ENCODE measurements around the gene BABAM2. TPM values are rescaled to one million over a fixed set of nuclear protein-coding genes. Genes with fewer than 3 reads are reported as not detected.
A peak's percentile ranks its signal among the peaks of the same experiment; 100 is the strongest.

The BABAM2 gene
- total and polyA plus RNA-seq, 2 experiments from 2014 or later: 28.8 to 43.6 TPM

DNA sequence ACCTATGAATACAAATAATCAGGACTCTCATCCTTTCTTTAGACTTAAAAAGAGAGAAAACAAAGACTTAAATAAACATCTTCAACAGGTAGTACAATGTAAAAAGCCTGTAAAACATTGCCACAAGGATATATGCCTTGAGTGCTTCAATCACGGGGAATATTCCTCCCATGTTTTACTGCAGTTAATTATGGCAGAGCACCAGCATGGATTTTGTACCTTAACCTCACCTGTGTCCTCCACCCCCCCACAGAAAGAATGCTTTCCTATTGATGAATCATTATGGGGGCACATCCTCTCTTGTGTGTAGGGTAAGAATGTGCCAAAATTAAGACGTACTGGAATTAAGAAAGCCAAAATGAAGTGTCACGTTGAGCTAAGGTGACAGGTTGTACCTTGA is 312.2 kb downstream of the BABAM2 start:
- Histone ChIP-seq H3K4me3 (no peak overlapping the region), H3K9me3 (ENCODE audit: low read depth) (no peaks in the 10 kb centered on the region)
- WGBS (ENCODE audit: low lambda C conversion rate, missing lambda C conversion rate): 79% methylated on average over 3 of the region's 3 CpGs

DNA sequence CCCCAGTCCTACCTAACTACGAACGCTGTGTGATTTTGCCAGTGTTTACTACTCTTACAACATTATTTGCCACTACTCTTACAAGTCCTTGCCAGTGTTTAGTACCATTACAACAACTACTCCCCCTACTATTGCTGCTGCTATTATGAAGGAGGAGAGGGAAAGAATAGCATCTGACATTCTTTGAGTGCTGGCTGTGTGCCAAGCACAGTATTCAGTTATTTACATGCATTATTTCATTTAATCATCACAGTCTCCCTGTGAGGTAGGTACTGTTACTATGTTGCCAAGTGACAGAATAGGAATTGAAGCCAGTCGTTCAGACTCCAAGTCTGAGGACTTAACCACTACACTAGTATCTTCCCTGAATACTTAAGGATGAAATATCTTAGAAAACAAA is 316.2 kb downstream of the BABAM2 start:
- H3K27ac ChIP-seq: no peak overlapping the region
- no peaks in the 10 kb centered on the region for H3K9me3 ChIP-seq (ENCODE audit: low read depth)
- H3K4me2 ChIP-seq: no peak overlapping the region
- H3K9me2 ChIP-seq (replicated peaks; ENCODE audit: insufficient read depth): no peaks in the 10 kb centered on the region
- no peaks in the 10 kb centered on the region for H3K27me3 ChIP-seq
- H4K20me1 ChIP-seq (ENCODE audit: insufficient read depth, poor library complexity, severe bottlenecking): no peaks in the 10 kb centered on the region
- TF ChIP-seq, protein P1, sequence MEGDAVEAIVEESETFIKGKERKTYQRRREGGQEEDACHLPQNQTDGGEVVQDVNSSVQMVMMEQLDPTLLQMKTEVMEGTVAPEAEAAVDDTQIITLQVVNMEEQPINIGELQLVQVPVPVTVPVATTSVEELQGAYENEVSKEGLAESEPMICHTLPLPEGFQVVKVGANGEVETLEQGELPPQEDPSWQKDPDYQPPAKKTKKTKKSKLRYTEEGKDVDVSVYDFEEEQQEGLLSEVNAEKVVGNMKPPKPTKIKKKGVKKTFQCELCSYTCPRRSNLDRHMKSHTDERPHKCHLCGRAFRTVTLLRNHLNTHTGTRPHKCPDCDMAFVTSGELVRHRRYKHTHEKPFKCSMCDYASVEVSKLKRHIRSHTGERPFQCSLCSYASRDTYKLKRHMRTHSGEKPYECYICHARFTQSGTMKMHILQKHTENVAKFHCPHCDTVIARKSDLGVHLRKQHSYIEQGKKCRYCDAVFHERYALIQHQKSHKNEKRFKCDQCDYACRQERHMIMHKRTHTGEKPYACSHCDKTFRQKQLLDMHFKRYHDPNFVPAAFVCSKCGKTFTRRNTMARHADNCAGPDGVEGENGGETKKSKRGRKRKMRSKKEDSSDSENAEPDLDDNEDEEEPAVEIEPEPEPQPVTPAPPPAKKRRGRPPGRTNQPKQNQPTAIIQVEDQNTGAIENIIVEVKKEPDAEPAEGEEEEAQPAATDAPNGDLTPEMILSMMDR (IDR thresholded peaks at IDR 0.05; ENCODE audit: poor library complexity): no peak
- TF ChIP-seq EZH2 (IDR thresholded peaks at IDR 0.05; ENCODE audit: borderline replicate concordance): no peak
- TF ChIP-seq EZH2phosphoT487 (IDR thresholded peaks at IDR 0.05; ENCODE audit: low read depth, severe bottlenecking, unreplicated experiment): no peak
- WGBS (ENCODE audit: low lambda C conversion rate, missing lambda C conversion rate): 64% methylated on average over 3 of the region's 3 CpGs
- no peak overlapping the region for H3K4me3 ChIP-seq
- H3K36me3 ChIP-seq (replicated peaks; ENCODE audit: insufficient read depth, low read depth): no peaks in the 10 kb centered on the region
- no peak for DNase-seq (ENCODE audit: low spot score)
- H3K4me1 ChIP-seq (ENCODE audit: insufficient read depth): peaks cover 24% of the 10 kb centered on the region
- no peaks in the 10 kb centered on the region for H3K79me2 ChIP-seq
- H2AFZ ChIP-seq: no peak overlapping the region

More for the DNA sequence above, 312.2 kb downstream of the BABAM2 start:
- TF ChIP-seq, protein P1 (IDR thresholded peaks at IDR 0.05; ENCODE audit: poor library complexity): no peak
- TF ChIP-seq EZH2phosphoT487 (IDR thresholded peaks at IDR 0.05; ENCODE audit: low read depth, severe bottlenecking, unreplicated experiment) (no peak), EZH2 (IDR thresholded peaks at IDR 0.05; ENCODE audit: borderline replicate concordance) (no peak)
- Histone ChIP-seq H2AFZ (no peak overlapping the region), H3K79me2 (no peaks in the 10 kb centered on the region), H4K20me1 (ENCODE audit: insufficient read depth, poor library complexity, severe bottlenecking) (no peaks in the 10 kb centered on the region), H3K4me2 (no peak overlapping the region), H3K27me3 (no peaks in the 10 kb centered on the region), H3K27ac (peak overlapping the region; percentile 22), H3K4me1 (ENCODE audit: insufficient read depth) (peaks cover 10% of the 10 kb centered on the region), H3K36me3 (replicated peaks; ENCODE audit: insufficient read depth, low read depth) (no peaks in the 10 kb centered on the region), H3K9me2 (replicated peaks; ENCODE audit: insufficient read depth) (no peaks in the 10 kb centered on the region)
- no peak for DNase-seq (ENCODE audit: low spot score)

- H3K79me2 ChIP-seq: no peaks in the 10 kb centered on the region
- peak overlapping the region; percentile 93 for H3K27ac ChIP-seq
- no peaks in the 10 kb centered on the region for H3K36me3 ChIP-seq (replicated peaks; ENCODE audit: insufficient read depth, low read depth)
- H2AFZ ChIP-seq: no peak overlapping the region
- TF ChIP-seq, protein P1 (IDR thresholded peaks at IDR 0.05; ENCODE audit: poor library complexity): no peak
- no peak for TF ChIP-seq EZH2 (IDR thresholded peaks at IDR 0.05; ENCODE audit: borderline replicate concordance)
- no peak for TF ChIP-seq EZH2phosphoT487 (IDR thresholded peaks at IDR 0.05; ENCODE audit: low read depth, severe bottlenecking, unreplicated experiment)
- WGBS (ENCODE audit: low lambda C conversion rate, missing lambda C conversion rate): 77% methylated on average over 3 of the region's 3 CpGs
- no peaks in the 10 kb centered on the region for H3K9me3 ChIP-seq (ENCODE audit: low read depth)
- H3K4me2 ChIP-seq: no peak overlapping the region
- peak; percentile 53 for DNase-seq (ENCODE audit: low spot score)
- no peak overlapping the region for H3K4me3 ChIP-seq
- no peaks in the 10 kb centered on the region for H4K20me1 ChIP-seq (ENCODE audit: insufficient read depth, poor library complexity, severe bottlenecking)
- H3K4me1 ChIP-seq (ENCODE audit: insufficient read depth): peaks cover 18% of the 10 kb centered on the region
- no peaks in the 10 kb centered on the region for H3K9me2 ChIP-seq (replicated peaks; ENCODE audit: insufficient read depth)
- no peaks in the 10 kb centered on the region for H3K27me3 ChIP-seq
Measured at GRCh38 chr2:28209261-28209691, 318.7 kb downstream of the BABAM2 start.

GRCh38 chr2:28209864-28210263 is 319.3 kb downstream of the BABAM2 start:
- H3K9me2 ChIP-seq (replicated peaks; ENCODE audit: insufficient read depth): no peaks in the 10 kb centered on the region
- H3K4me3 ChIP-seq: no peak overlapping the region
- no peak for TF ChIP-seq EZH2phosphoT487 (IDR thresholded peaks at IDR 0.05; ENCODE audit: low read depth, severe bottlenecking, unreplicated experiment)
- no peak for TF ChIP-seq EZH2 (IDR thresholded peaks at IDR 0.05; ENCODE audit: borderline replicate concordance)
- TF ChIP-seq, protein P1 (IDR thresholded peaks at IDR 0.05; ENCODE audit: poor library complexity): no peak
- H3K9me3 ChIP-seq (ENCODE audit: low read depth): no peaks in the 10 kb centered on the region
- no peaks in the 10 kb centered on the region for H4K20me1 ChIP-seq (ENCODE audit: insufficient read depth, poor library complexity, severe bottlenecking)
- DNase-seq (ENCODE audit: low spot score): no peak
- no peaks in the 10 kb centered on the region for H3K79me2 ChIP-seq
- H3K4me2 ChIP-seq: no peak overlapping the region
- H3K4me1 ChIP-seq (ENCODE audit: insufficient read depth): peaks cover 18% of the 10 kb centered on the region
- peak overlapping the region; percentile 68 for H3K27ac ChIP-seq
- no peak overlapping the region for H2AFZ ChIP-seq
- no peaks in the 10 kb centered on the region for H3K27me3 ChIP-seq
- H3K36me3 ChIP-seq (replicated peaks; ENCODE audit: insufficient read depth, low read depth): no peaks in the 10 kb centered on the region

Measured in hepatocyte (in vitro differentiated cells).